Neural cell (in vitro differentiated cells): ENCODE results near the gene EFCAB8. TPM values are rescaled to one million over a fixed set of nuclear protein-coding genes. Genes with fewer than 3 reads are reported as not detected.

ENCODE experiments used
- H2AFZ ChIP-seq: fragments of 200-600, 300-800 bp; sonication (generic), shearing (Covaris generic); 2 replicates; pipeline ENCODE4 v1.6.0; 2014; ENCODE audit warnings: low read depth, mild to moderate bottlenecking, antibody characterized with exemption, low read length, moderate library complexity
- H3F3A ChIP-seq: fragments of 200-600 bp; shearing (Covaris generic); 2 replicates; pipeline ENCODE4 v1.6.1; 2016; ENCODE audit warnings: mild to moderate bottlenecking, moderate library complexity, mixed read lengths, antibody characterized with exemption, low read length; ENCODE audit not compliant: insufficient read depth, poor library complexity, severe bottlenecking
- H3K27ac ChIP-seq: fragments of 200-600, 300-800 bp; sonication (generic), shearing (Covaris generic); 2 replicates; pipeline ENCODE4 v1.5.1; 2014; ENCODE audit warnings: mild to moderate bottlenecking, low read length, moderate library complexity
- H3K27me3 ChIP-seq: fragments of 300-800, 200-600 bp; sonication (generic), shearing (Covaris generic); 2 replicates; pipeline ENCODE4 v1.6.0; 2014; ENCODE audit warnings: mild to moderate bottlenecking, low read depth, low read length, moderate library complexity; ENCODE audit not compliant: insufficient read depth
- H3K36me3 ChIP-seq: fragments of 300-800, 200-600 bp; sonication (generic), shearing (Covaris generic); 2 replicates; pipeline ENCODE4 v1.5.1; 2014; ENCODE audit warnings: mild to moderate bottlenecking, antibody characterized with exemption, low read length, moderate library complexity; ENCODE audit not compliant: insufficient read depth
- H3K4me2 ChIP-seq: fragments of 300-800, 200-600 bp; sonication (generic), shearing (Covaris generic); 2 replicates; pipeline ENCODE4 v1.6.0; 2014; ENCODE audit warnings: mild to moderate bottlenecking, low read length
- H3K4me3 ChIP-seq: fragments of 300-800, 200-600 bp; sonication (generic), shearing (Covaris generic); 2 replicates; pipeline ENCODE4 v1.5.1; 2014; ENCODE audit warnings: mild to moderate bottlenecking, low read length, moderate library complexity
- H3K79me2 ChIP-seq: fragments of 200-600 bp; shearing (Covaris generic); replicated peaks from 2 replicates; pipeline ENCODE4 v1.6.0; 2014; ENCODE audit warnings: mild to moderate bottlenecking, low read length, moderate library complexity; ENCODE audit not compliant: insufficient read depth
- H3K9ac ChIP-seq: fragments of 300-800, 200-600 bp; sonication (generic), shearing (Covaris generic); 2 replicates; pipeline ENCODE4 v1.6.1; 2016; ENCODE audit warnings: mild to moderate bottlenecking, low read length, mixed read lengths
- H3K9me2 ChIP-seq: fragments of 200-600 bp; shearing (Covaris generic); 2 replicates; pipeline ENCODE4 v1.6.1; 2016; ENCODE audit warnings: mild to moderate bottlenecking, low read length, mixed read lengths; ENCODE audit not compliant: insufficient read depth
- H3K9me3 ChIP-seq: fragments of 200-600, 300-800 bp; sonication (generic), shearing (Covaris generic); 2 replicates; pipeline ENCODE4 v1.6.1; 2016; ENCODE audit warnings: mild to moderate bottlenecking, mixed run types, low read length, moderate library complexity, mixed read lengths
- H4K20me1 ChIP-seq: fragments of 200-600 bp; shearing (Covaris generic); 2 replicates; pipeline ENCODE4 v1.6.1; 2016; ENCODE audit warnings: mild to moderate bottlenecking, mixed run types; ENCODE audit not compliant: insufficient read depth
- EP300 ChIP-seq: fragments of 450-650 bp; conservative IDR thresholded peaks from 2 replicates; pipeline ENCODE4 v1.6.1; 2014; ENCODE audit warnings: antibody characterized with exemption, mild to moderate bottlenecking, moderate library complexity; ENCODE audit not compliant: poor library complexity, severe bottlenecking
- EZH2 ChIP-seq: fragments of 200-600, 300-800 bp; shearing (Covaris generic), sonication (generic); IDR thresholded peaks from 2 replicates; pipeline ENCODE4 v1.6.1; 2014; ENCODE audit warnings: antibody characterized with exemption, low read length, borderline replicate concordance, mild to moderate bottlenecking; ENCODE audit not compliant: insufficient read depth, poor library complexity, severe bottlenecking
- MXI1 ChIP-seq: fragments of 450-650 bp; conservative IDR thresholded peaks from 2 replicates; pipeline ENCODE4 v1.6.1; 2014; ENCODE audit warnings: antibody characterized with exemption, mild to moderate bottlenecking; ENCODE audit not compliant: poor library complexity, severe bottlenecking
- POLR2AphosphoS5 ChIP-seq: IDR thresholded peaks from 2 replicates; pipeline ENCODE4 v1.6.1; 2012
- RAD21 ChIP-seq: fragments of 450-650 bp; conservative IDR thresholded peaks from 2 replicates; pipeline ENCODE4 v1.6.1; 2014; ENCODE audit warnings: antibody characterized with exemption, mild to moderate bottlenecking, moderate library complexity
- SMC3 ChIP-seq: fragments of 450-650 bp; conservative IDR thresholded peaks from 2 replicates; pipeline ENCODE4 v1.6.1; 2014; ENCODE audit warnings: antibody characterized with exemption, mild to moderate bottlenecking, moderate library complexity; ENCODE audit not compliant: poor library complexity
- TAF1 ChIP-seq: IDR thresholded peaks from 2 replicates; pipeline ENCODE4 v1.6.1; 2012; ENCODE audit warnings: low read depth
- polyA plus RNA-seq: library from polyadenylated mRNA; depleted of rRNA; stranded (reverse); fragments of >200 nt; gene quantifications from 2 replicates; pipeline ENCODE4 v1.2.3, GENCODE V29; 2014
- TF ChIP-seq, protein P1 (sequence below): fragments of 450-650 bp; IDR thresholded peaks from 2 replicates; pipeline ENCODE4 v1.5.1; 2014; ENCODE audit warnings: antibody characterized with exemption, mild to moderate bottlenecking, moderate library complexity; ENCODE audit not compliant: poor library complexity, severe bottlenecking
- TF ChIP-seq, protein P2 (sequence below): IDR thresholded peaks from 2 replicates; pipeline ENCODE4 v1.6.1; 2012; ENCODE audit warnings: borderline replicate concordance

The EFCAB8 gene
- polyA plus RNA-seq, 1 donor from 2014 or later: not detected

DNA sequence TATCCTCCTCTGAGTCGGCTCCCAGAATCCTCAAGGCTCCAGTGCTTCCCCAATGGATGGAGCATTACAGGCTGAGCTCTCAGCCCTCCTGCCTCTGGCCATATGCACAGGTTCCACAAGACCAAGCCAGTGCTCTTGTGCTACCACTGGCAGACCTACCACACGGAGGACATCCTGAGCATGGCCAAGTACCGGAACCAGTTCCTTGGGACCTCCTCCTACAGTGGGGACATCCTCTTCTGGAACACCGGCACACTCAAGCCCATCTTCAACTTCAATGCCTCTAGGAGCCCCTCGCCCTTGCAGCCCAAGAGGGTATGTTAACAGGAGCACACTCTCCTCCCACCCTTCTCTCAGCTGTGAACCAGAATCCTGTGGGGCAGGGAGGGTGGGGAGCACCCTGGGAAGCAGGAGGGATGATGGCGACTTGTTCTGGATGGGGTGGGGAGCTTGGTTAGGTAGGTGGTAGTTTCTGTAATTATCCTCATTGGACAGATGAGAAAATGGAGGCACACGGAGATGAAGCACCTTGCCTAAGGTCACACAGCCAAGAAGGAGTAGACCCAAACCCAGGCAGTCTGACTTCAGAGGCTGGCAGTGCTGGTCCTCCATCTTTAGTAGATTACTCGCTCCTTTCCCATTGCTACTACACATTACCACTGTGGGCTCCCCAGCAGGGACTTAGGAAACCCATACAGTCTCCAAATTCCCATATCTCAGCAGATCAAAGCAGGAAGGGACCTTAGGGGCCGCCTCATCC, 58.6 kb downstream of the EFCAB8 start:
- Histone ChIP-seq H3K27ac (no peak overlapping the region), H3F3A (no peaks in the 10 kb centered on the region), H3K4me2 (no peak overlapping the region), H3K9ac (no peak overlapping the region), H3K27me3 (no peaks in the 10 kb centered on the region), H3K79me2 (no peaks in the 10 kb centered on the region), H3K36me3 (no peaks in the 10 kb centered on the region), H3K9me2 (no peaks in the 10 kb centered on the region), H3K9me3 (no peaks in the 10 kb centered on the region), H3K4me3 (no peak overlapping the region), H4K20me1 (no peaks in the 10 kb centered on the region), H2AFZ (no peak overlapping the region)
- TF ChIP-seq MXI1 (no peak), TAF1 (no peak), RAD21 (no peak)

DNA sequence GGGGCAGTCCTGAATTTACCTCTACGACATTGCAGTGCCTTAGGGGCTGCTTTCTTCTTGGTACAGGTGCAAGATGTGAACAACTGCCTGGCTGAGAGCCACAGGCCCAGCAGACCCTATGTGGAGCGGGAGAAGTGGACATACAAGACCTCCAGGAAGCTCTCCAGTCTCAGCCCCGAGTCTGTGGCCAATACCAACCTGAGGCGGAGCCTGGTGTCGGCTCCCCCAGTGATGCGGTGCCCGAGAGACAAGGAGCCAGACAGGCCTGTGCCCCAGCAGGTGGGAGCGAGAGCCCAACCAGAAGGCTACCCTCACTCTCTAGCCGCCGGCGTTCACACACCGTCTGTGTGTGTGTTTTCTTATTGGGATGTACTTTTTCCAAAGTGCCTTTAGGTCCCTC, 59.6 kb downstream of the EFCAB8 start:
- no peak overlapping the region for H3K9ac ChIP-seq
- no peaks in the 10 kb centered on the region for H3F3A ChIP-seq
- no peaks in the 10 kb centered on the region for H3K9me3 ChIP-seq
- no peak overlapping the region for H3K4me3 ChIP-seq
- H3K9me2 ChIP-seq: no peaks in the 10 kb centered on the region
- no peaks in the 10 kb centered on the region for H3K79me2 ChIP-seq
- H4K20me1 ChIP-seq: no peaks in the 10 kb centered on the region
- H2AFZ ChIP-seq: no peak overlapping the region
- H3K27ac ChIP-seq: no peak overlapping the region
- H3K36me3 ChIP-seq: no peaks in the 10 kb centered on the region
- no peak overlapping the region for H3K4me2 ChIP-seq
- TF ChIP-seq, protein P1, sequence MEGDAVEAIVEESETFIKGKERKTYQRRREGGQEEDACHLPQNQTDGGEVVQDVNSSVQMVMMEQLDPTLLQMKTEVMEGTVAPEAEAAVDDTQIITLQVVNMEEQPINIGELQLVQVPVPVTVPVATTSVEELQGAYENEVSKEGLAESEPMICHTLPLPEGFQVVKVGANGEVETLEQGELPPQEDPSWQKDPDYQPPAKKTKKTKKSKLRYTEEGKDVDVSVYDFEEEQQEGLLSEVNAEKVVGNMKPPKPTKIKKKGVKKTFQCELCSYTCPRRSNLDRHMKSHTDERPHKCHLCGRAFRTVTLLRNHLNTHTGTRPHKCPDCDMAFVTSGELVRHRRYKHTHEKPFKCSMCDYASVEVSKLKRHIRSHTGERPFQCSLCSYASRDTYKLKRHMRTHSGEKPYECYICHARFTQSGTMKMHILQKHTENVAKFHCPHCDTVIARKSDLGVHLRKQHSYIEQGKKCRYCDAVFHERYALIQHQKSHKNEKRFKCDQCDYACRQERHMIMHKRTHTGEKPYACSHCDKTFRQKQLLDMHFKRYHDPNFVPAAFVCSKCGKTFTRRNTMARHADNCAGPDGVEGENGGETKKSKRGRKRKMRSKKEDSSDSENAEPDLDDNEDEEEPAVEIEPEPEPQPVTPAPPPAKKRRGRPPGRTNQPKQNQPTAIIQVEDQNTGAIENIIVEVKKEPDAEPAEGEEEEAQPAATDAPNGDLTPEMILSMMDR: no peak
- TF ChIP-seq EZH2 (no peak), MXI1 (no peak), TAF1 (no peak), RAD21 (no peak), SMC3 (no peak), POLR2AphosphoS5 (no peak), EP300 (no peak)
- TF ChIP-seq, protein P2, sequence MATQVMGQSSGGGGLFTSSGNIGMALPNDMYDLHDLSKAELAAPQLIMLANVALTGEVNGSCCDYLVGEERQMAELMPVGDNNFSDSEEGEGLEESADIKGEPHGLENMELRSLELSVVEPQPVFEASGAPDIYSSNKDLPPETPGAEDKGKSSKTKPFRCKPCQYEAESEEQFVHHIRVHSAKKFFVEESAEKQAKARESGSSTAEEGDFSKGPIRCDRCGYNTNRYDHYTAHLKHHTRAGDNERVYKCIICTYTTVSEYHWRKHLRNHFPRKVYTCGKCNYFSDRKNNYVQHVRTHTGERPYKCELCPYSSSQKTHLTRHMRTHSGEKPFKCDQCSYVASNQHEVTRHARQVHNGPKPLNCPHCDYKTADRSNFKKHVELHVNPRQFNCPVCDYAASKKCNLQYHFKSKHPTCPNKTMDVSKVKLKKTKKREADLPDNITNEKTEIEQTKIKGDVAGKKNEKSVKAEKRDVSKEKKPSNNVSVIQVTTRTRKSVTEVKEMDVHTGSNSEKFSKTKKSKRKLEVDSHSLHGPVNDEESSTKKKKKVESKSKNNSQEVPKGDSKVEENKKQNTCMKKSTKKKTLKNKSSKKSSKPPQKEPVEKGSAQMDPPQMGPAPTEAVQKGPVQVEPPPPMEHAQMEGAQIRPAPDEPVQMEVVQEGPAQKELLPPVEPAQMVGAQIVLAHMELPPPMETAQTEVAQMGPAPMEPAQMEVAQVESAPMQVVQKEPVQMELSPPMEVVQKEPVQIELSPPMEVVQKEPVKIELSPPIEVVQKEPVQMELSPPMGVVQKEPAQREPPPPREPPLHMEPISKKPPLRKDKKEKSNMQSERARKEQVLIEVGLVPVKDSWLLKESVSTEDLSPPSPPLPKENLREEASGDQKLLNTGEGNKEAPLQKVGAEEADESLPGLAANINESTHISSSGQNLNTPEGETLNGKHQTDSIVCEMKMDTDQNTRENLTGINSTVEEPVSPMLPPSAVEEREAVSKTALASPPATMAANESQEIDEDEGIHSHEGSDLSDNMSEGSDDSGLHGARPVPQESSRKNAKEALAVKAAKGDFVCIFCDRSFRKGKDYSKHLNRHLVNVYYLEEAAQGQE: no peak
- no peaks in the 10 kb centered on the region for H3K27me3 ChIP-seq

DNA sequence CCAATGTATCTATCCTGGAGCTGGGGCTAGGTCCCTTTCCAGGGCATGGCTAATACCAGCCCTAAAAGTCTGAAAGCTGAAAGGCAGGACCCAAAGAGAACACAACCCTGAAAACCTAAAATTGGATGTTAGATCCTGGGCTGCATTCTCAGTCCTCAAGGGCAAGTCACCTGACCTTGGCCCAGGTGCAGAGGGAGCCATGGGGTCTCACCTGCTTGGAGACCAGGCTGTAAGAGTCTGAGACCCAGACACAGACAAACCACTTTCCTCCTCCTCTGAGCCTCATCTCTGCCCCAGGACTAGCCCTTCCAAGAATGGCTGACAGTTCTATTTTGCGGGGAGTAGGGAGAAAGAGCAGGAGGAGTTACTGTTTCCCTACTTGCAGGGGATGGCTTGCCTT, 60.0 kb downstream of the EFCAB8 start:
- H3K9ac ChIP-seq: no peak overlapping the region
- no peak overlapping the region for H2AFZ ChIP-seq
- H3K79me2 ChIP-seq: no peaks in the 10 kb centered on the region
- H3K9me2 ChIP-seq: no peaks in the 10 kb centered on the region
- no peak overlapping the region for H3K4me2 ChIP-seq
- H3K36me3 ChIP-seq: no peaks in the 10 kb centered on the region
- no peak overlapping the region for H3K27ac ChIP-seq
- no peak overlapping the region for H3K4me3 ChIP-seq
- TF ChIP-seq RAD21 (no peak), EP300 (no peak), TAF1 (no peak), POLR2AphosphoS5 (no peak), SMC3 (no peak)
- TF ChIP-seq, protein P1: no peak
- no peaks in the 10 kb centered on the region for H3F3A ChIP-seq
- no peaks in the 10 kb centered on the region for H3K9me3 ChIP-seq
- no peaks in the 10 kb centered on the region for H4K20me1 ChIP-seq
- H3K27me3 ChIP-seq: no peaks in the 10 kb centered on the region
